H1 (cell line): ENCODE measurements around the gene TMEM30A. TPM values are rescaled to one million over a fixed set of nuclear protein-coding genes. Genes with fewer than 3 reads are reported as not detected.

ENCODE experiments used
- CTCF ChIA-PET: fragments of 300-600 bp; sonication (Branson Sonifier 250); formaldehyde crosslinking; loops from one replicate; lab custom pipeline; 2021; ENCODE audit not compliant: partially characterized antibody; lab: Charles Lee
- POLR2A ChIA-PET: fragments of 300-600 bp; sonication (Branson Sonifier 250); formaldehyde crosslinking; loops from one replicate; lab custom pipeline; 2021; ENCODE audit warnings: inconsistent platforms; ENCODE audit not compliant: partially characterized antibody; lab: Charles Lee
- DNase-seq, 2 experiments: peaks; one replicate each; pipeline versions ENCODE4 v3.0.0 to v3.0.0-alpha.2; 2010 to 2022; ENCODE audit warnings: low spot score in 2 of 2, low read depth in 1 of 2, mixed read lengths in 1 of 2
- FAIRE-seq: peaks from 2 replicates; lab custom pipeline; 2011; peaks lifted over from hg19 to GRCh38; lab: Jason Lieb, UNC
- H2AFZ ChIP-seq: 2 replicates; pipeline ENCODE4 v1.8.1; 2012; ENCODE audit warnings: low read length, inconsistent platforms
- H2AK5ac ChIP-seq: 2 replicates; pipeline ENCODE4 v1.6.1; 2013; ENCODE audit warnings: low read depth, low read length
- H2BK120ac ChIP-seq: replicated peaks from 2 replicates; pipeline ENCODE3; 2013; ENCODE audit warnings: low read depth, low read length, inconsistent platforms
- H2BK12ac ChIP-seq: 2 replicates; pipeline ENCODE4 v1.6.1; 2013; ENCODE audit warnings: low read depth, low read length
- H2BK15ac ChIP-seq: 2 replicates; pipeline ENCODE4 v1.6.1; 2013; ENCODE audit warnings: low read length
- H2BK20ac ChIP-seq: 2 replicates; pipeline ENCODE4 v1.6.1; 2013; ENCODE audit warnings: low read length
- H2BK5ac ChIP-seq: 2 replicates; pipeline ENCODE4 v1.6.1; 2013; ENCODE audit warnings: low read depth, low read length
- H3K14ac ChIP-seq: 2 replicates; pipeline ENCODE4 v1.6.1; 2013; ENCODE audit warnings: inconsistent platforms; ENCODE audit not compliant: insufficient read length
- H3K18ac ChIP-seq: 2 replicates; pipeline ENCODE4 v1.6.1; 2013; ENCODE audit warnings: low read length; ENCODE audit errors: extremely low read depth
- H3K23ac ChIP-seq: 2 replicates; pipeline ENCODE4 v1.6.1; 2013; ENCODE audit warnings: inconsistent platforms; ENCODE audit not compliant: insufficient read length
- H3K23me2 ChIP-seq: 2 replicates; pipeline ENCODE4 v1.6.1; 2013; ENCODE audit warnings: low read depth, low read length
- H3K27ac ChIP-seq: 2 replicates; pipeline ENCODE4 v1.6.1; 2011; ENCODE audit warnings: low read depth, low read length, inconsistent platforms
- H3K27me3 ChIP-seq, 4 experiments: replicated peaks in 1 of 4; 1 replicate in 1 of 4; 2 replicates in 3 of 4; pipeline versions ENCODE4 v1.6.1 to v1.8.1; 2011 to 2013; ENCODE audit warnings: low read length in 3 of 4, mild to moderate bottlenecking in 3 of 4, inconsistent platforms in 2 of 4, mixed read lengths in 2 of 4, moderate library complexity in 1 of 4; ENCODE audit not compliant: control insufficient read depth in 3 of 4, insufficient read depth in 3 of 4; ENCODE audit errors: extremely low read depth in 1 of 4
- H3K36me3 ChIP-seq, 4 experiments: 2 replicates each; pipeline versions ENCODE4 v1.6.1 to v1.8.1; 2011 to 2013; ENCODE audit warnings: mild to moderate bottlenecking in 4 of 4, low read length in 3 of 4, moderate library complexity in 2 of 4, control low read depth in 1 of 4, inconsistent platforms in 1 of 4; ENCODE audit not compliant: insufficient read depth in 4 of 4, control insufficient read depth in 2 of 4
- H3K4ac ChIP-seq: replicated peaks from 2 replicates; pipeline ENCODE3; 2013; ENCODE audit warnings: low read length, low read depth, mixed read lengths, inconsistent platforms; ENCODE audit not compliant: insufficient read length
- H3K4me1 ChIP-seq, 4 experiments: replicated peaks in 1 of 4; 1 replicate in 1 of 4; 2 replicates in 3 of 4; pipeline versions ENCODE4 v1.6.1 to v1.8.1; 2011 to 2013; ENCODE audit warnings: low read length in 3 of 4, inconsistent platforms in 2 of 4, mixed read lengths in 1 of 4; ENCODE audit not compliant: insufficient read depth in 4 of 4, control insufficient read depth in 3 of 4
- H3K4me2 ChIP-seq, 2 experiments: 2 replicates each; pipeline versions ENCODE4 v1.6.1 to v1.8.1; 2011 to 2013; ENCODE audit warnings: low read depth in 2 of 2, low read length in 2 of 2, control low read depth in 1 of 2, inconsistent platforms in 1 of 2, mild to moderate bottlenecking in 1 of 2; ENCODE audit not compliant: insufficient read depth in 1 of 2
- H3K4me3 ChIP-seq, 4 experiments: fragments of 200-600, 300-600 bp in 1 of 4; sonication (generic), shearing (Covaris generic), sonication (Bioruptor Twin) in 1 of 4; 2 replicates each; pipeline versions ENCODE4 v1.5.1 to v1.8.1; 2011 to 2016; ENCODE audit warnings: low read length in 4 of 4, low read depth in 3 of 4, control low read depth in 2 of 4, inconsistent platforms in 2 of 4, mild to moderate bottlenecking in 2 of 4, mixed read lengths in 1 of 4, moderate library complexity in 1 of 4; ENCODE audit not compliant: insufficient read depth in 2 of 4; ENCODE audit errors: extremely low read depth in 1 of 4
- H3K56ac ChIP-seq: replicated peaks from 2 replicates; pipeline ENCODE3; 2013; ENCODE audit warnings: low read depth, mild to moderate bottlenecking, mixed read lengths, low read length, inconsistent platforms; ENCODE audit not compliant: insufficient read length
- H3K79me1 ChIP-seq: 2 replicates; pipeline ENCODE4 v1.6.1; 2013; ENCODE audit warnings: low read depth, low read length, control low read depth
- H3K79me2 ChIP-seq, 2 experiments: 2 replicates each; pipeline versions ENCODE4 v1.6.1 to v1.8.1; 2012 to 2013; ENCODE audit warnings: low read length in 2 of 2, mild to moderate bottlenecking in 2 of 2, inconsistent platforms in 1 of 2; ENCODE audit not compliant: insufficient read depth in 2 of 2, control insufficient read depth in 1 of 2
- H3K9ac ChIP-seq, 4 experiments: replicated peaks in 1 of 4; 1 replicate in 1 of 4; 2 replicates in 3 of 4; pipeline versions ENCODE4 v1.6.1 to v1.8.1; 2011 to 2013; ENCODE audit warnings: low read depth in 3 of 4, low read length in 3 of 4, control low read depth in 2 of 4, mild to moderate bottlenecking in 2 of 4, moderate library complexity in 2 of 4, inconsistent platforms in 1 of 4; ENCODE audit errors: extremely low read depth in 1 of 4
- H3K9me3 ChIP-seq, 2 experiments: 2 replicates each; pipeline versions ENCODE4 v1.6.1 to v1.8.1; 2012 to 2013; ENCODE audit warnings: mild to moderate bottlenecking in 2 of 2, moderate library complexity in 2 of 2, control low read depth in 1 of 2, inconsistent platforms in 1 of 2, low read depth in 1 of 2, low read length in 1 of 2, mixed read lengths in 1 of 2; ENCODE audit not compliant: insufficient read depth in 2 of 2
- H4K20me1 ChIP-seq, 2 experiments: replicated peaks in 1 of 2; 2 replicates each; pipeline versions ENCODE3 to v1.8.1; 2011 to 2013; ENCODE audit warnings: inconsistent platforms in 2 of 2, low read length in 2 of 2, mild to moderate bottlenecking in 1 of 2; ENCODE audit not compliant: insufficient read depth in 2 of 2, control insufficient read depth in 1 of 2
- H4K5ac ChIP-seq: 2 replicates; pipeline ENCODE4 v1.6.1; 2013; ENCODE audit warnings: low read length, low read depth, mixed read lengths, inconsistent platforms; ENCODE audit not compliant: insufficient read length
- H4K8ac ChIP-seq: 2 replicates; pipeline ENCODE4 v1.8.0; 2013; ENCODE audit warnings: mild to moderate bottlenecking, moderate library complexity, low read length, inconsistent platforms; ENCODE audit not compliant: insufficient read depth; ENCODE audit errors: extremely low read depth
- H4K91ac ChIP-seq: replicated peaks from 2 replicates; pipeline ENCODE3; 2013; ENCODE audit warnings: low read length, mixed read lengths, inconsistent platforms; ENCODE audit not compliant: insufficient read length
- BCL11A ChIP-seq, 2 experiments: IDR thresholded peaks; one replicate each; pipeline ENCODE4 v1.6.1; 2011; ENCODE audit warnings: low read depth in 2 of 2, low read length in 2 of 2, mild to moderate bottlenecking in 2 of 2
- CREB1 ChIP-seq: IDR thresholded peaks from 2 replicates; pipeline ENCODE4 v1.6.1; 2012; ENCODE audit warnings: inconsistent platforms
- EP300 ChIP-seq, 2 experiments: IDR thresholded peaks; 1 replicate in 1 of 2; 2 replicates in 1 of 2; pipeline ENCODE4 v1.6.1; 2011 to 2012; ENCODE audit warnings: low read depth in 2 of 2, low read length in 2 of 2, mild to moderate bottlenecking in 2 of 2, borderline replicate concordance in 1 of 2, inconsistent platforms in 1 of 2, moderate library complexity in 1 of 2
- HDAC6 ChIP-seq: IDR thresholded peaks from one replicate; pipeline ENCODE4 v1.7.1; 2012; ENCODE audit warnings: low read depth, mild to moderate bottlenecking, inconsistent platforms, low read length, moderate library complexity
- SIN3A ChIP-seq, 2 experiments: IDR thresholded peaks in 1 of 2; conservative IDR thresholded peaks in 1 of 2; 2 replicates each; pipeline ENCODE4 v1.6.1; 2011 to 2012; ENCODE audit warnings: low read length in 2 of 2, improper control_type of control experiment in 1 of 2, low read depth in 1 of 2, mild to moderate bottlenecking in 1 of 2
- WGBS, 2 experiments: shearing (Covaris generic) in 1 of 2; methylation state at CpG; one replicate each; pipeline versions ENCODE4 v1.1.6 to v1.1.7; 2013 to 2015; ENCODE audit warnings: low lambda C conversion rate in 2 of 2, mixed read lengths in 2 of 2, inconsistent platforms in 1 of 2, low coverage in 1 of 2, missing lambda C conversion rate in 1 of 2; ENCODE audit not compliant: insufficient replicate concordance in 2 of 2, insufficient coverage in 1 of 2, insufficient read length in 1 of 2; ENCODE audit errors: extremely low coverage in 1 of 2, missing lambda C conversion rate in 1 of 2; 5-methylcytosine and 5-hydroxymethylcytosine counted together
- polyA plus RNA-seq, 7 experiments: library from polyadenylated mRNA; depleted of rRNA in 3 of 7; stranded (reverse) in 5 of 7; unstranded in 2 of 7; fragments of >200 nt in 5 of 7; fragments of 200-250 nt in 2 of 7; gene quantifications; 1 replicate in 5 of 7; 2 replicates in 1 of 7; 4 replicates in 1 of 7; pipeline versions ENCODE4 v1.2.1 to v1.2.3, GENCODE V29; 2011 to 2013; ENCODE audit warnings: missing spikeins in 2 of 7, mixed read lengths in 2 of 7
- total RNA-seq: library from RNA; stranded (reverse); fragmentation: NEBNext Ultra II Directional; extraction: Animal tissue kit (Norgen Biotek cat#: 25700); gene quantifications from 2 replicates; pipeline ENCODE4 v1.2.1, GENCODE V29; 2021

TMEM30A gene
- total and polyA plus RNA-seq, 2 of the 8 experiments (the other 6 are each of a cell fraction or from before 2014, with no cell fraction given): 10.5 to 71.0 TPM

DNA sequence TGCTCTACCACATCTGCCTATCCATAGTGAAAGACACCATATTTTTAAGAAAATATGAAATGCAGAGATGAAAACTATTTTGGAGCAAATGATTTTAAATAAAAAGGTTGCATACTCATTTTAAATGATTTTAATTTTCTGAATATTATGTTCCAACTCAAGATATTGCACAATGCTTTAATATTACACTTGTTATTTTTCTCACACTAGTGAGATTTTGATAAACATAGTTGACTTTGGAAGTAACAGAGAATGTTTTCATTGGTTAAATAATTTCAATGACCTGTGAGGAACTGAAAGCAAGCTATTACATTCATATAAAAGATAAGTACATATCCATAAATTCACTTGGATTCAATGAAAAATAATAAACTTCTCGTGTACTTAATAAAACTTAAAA lies 7.2 kb upstream of the TMEM30A start:
- ChIA-PET POLR2A (no interaction called here), CTCF (no interaction called here)
- Histone ChIP-seq H4K8ac (no peak overlapping the region), H3K79me2 (no peaks in the 10 kb centered on the region), H3K4me1 (peaks cover 3 to 9% (median 7%) of the 10 kb centered on the region in 4 experiments), H4K20me1 (no peaks in the 10 kb centered on the region), H2BK15ac (no peak overlapping the region), H3K9me3 (no peaks in the 10 kb centered on the region), H2BK20ac (no peak overlapping the region), H3K4ac (no peak overlapping the region), H3K56ac (no peak overlapping the region), H2BK12ac (no peak overlapping the region), H3K36me3 (no peaks in the 10 kb centered on the region), H4K91ac (no peak overlapping the region), H3K4me2 (no peak overlapping the region), H2AFZ (no peak overlapping the region), H3K27ac (no peak overlapping the region), H3K27me3 (no peaks in the 10 kb centered on the region), H2BK5ac (no peak overlapping the region), H3K9ac (no peak overlapping the region), H3K23me2 (no peaks in the 10 kb centered on the region), H4K5ac (no peak overlapping the region), H2AK5ac (no peak overlapping the region), H3K79me1 (no peaks in the 10 kb centered on the region), H3K18ac (no peak overlapping the region), H3K4me3 (no peak overlapping the region), H3K14ac (no peak overlapping the region), H2BK120ac (no peak overlapping the region), H3K23ac (no peak overlapping the region)
- FAIRE-seq: no peak
- DNase-seq: no peak
- WGBS, 2 experiments: 93% methylated on average over 1 of the region's 1 CpG; no CpG with 5 or more reads in 1 of the 2 experiments
- TF ChIP-seq CREB1 (no peak), SIN3A (conservative IDR thresholded peaks at IDR 0.05 in 1 of 2, IDR thresholded peaks at IDR 0.05 in 1 of 2; ENCODE audit: low read depth in 1 of 2, low read length in 2 of 2) (no peak), EP300 (IDR thresholded peaks at IDR 0.05; ENCODE audit: borderline replicate concordance in 1 of 2, low read depth in 2 of 2, low read length in 2 of 2) (no peak), BCL11A (IDR thresholded peaks at IDR 0.05; ENCODE audit: low read depth in 2 of 2, low read length in 2 of 2) (no peak), HDAC6 (no peak)
